ENCODE results near the gene SNAP47. TPM values are rescaled to one million over a fixed set of nuclear protein-coding genes. Genes with fewer than 3 reads are reported as not detected.

Gene SNAP47
- polyA plus RNA-seq, 1 of the 3 experiments (the other 2 are of a cell fraction), result 45.6 TPM

DNA sequence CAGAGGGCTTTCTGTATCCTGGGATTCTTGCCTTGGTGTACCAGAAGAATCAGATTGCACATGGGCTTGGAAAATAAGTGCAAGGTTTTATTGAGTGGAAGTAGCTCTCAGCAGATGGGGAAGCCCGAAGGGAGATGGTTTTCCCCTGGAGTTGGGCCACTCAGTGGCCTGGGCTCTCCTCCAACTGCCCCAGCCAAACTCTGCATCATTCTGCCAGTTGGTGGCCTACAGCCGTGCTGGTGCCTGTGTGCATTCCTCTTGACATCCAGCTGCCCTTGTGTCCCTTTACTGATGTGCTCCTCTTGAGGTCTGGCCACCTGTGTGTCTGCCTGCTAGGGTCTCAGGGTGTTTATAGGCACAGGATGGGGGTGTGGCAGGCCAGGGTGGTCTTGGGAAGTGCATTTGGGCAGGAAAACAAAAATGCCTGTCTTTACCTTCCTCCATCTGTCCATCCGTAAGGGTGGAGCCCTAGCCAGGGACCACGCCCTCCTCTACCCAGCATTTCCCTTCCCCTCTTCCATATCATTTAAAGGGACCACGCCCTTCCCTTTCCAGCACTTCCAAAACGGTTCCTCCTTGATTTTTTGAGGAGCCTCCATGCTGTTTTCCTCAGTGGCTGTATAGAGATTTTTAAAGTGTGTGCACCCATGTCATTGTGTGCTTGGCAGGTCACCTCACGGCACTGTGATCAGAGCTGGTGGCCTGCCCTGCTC, 18.9 kb downstream of the SNAP47 start:
- 76% methylated on average over 7 of the region's 7 CpGs for WGBS (ENCODE audit: low lambda C conversion rate)
- H3K4me1 ChIP-seq (ENCODE audit: control insufficient read depth in 1 of 2, insufficient read depth in 2 of 2, low read depth in 1 of 2, low read length in 1 of 2), result peaks cover 3 to 4% of the 10 kb centered on the region in 2 experiments; a peak in 2 of 4 replicates
- H3F3A ChIP-seq (replicated peaks; ENCODE audit: insufficient read depth), result no peaks in the 10 kb centered on the region
- no peak overlapping the region for H2AFZ ChIP-seq (ENCODE audit: low read depth)
- no peaks in the 10 kb centered on the region for H3K9me2 ChIP-seq
- no peak for DNase-seq
- ChIA-PET POLR2A (no interaction called here), CTCF (interaction anchor here (1.2 to 3.1 kb wide), 2 partner anchors 9 to 193 kb away, joined by 4 to 17 read pairs; no protein-coding TSS in a partner anchor)
- H3K4me3 ChIP-seq (ENCODE audit: low read depth in 2 of 2, low read length in 1 of 2), result no peak overlapping the region
- no peak overlapping the region for H3K27ac ChIP-seq (ENCODE audit: low read depth in 2 of 2, low read length in 1 of 2)
- peaks cover 12% of the 10 kb centered on the region; the same call in 1 of the 2 replicates for H4K20me1 ChIP-seq (ENCODE audit: insufficient read depth)
- TF ChIP-seq POLR2AphosphoS5 (IDR thresholded peaks at IDR 0.05; ENCODE audit: low read depth, low read length) (no peak), RXRA (IDR thresholded peaks at IDR 0.05; ENCODE audit: borderline replicate concordance, low read depth) (no peak), NFIC (IDR thresholded peaks at IDR 0.05; ENCODE audit: borderline replicate concordance) (peak; percentile 21; the same call in 1 of the 2 replicates)
- TF ChIP-seq, protein P1, sequence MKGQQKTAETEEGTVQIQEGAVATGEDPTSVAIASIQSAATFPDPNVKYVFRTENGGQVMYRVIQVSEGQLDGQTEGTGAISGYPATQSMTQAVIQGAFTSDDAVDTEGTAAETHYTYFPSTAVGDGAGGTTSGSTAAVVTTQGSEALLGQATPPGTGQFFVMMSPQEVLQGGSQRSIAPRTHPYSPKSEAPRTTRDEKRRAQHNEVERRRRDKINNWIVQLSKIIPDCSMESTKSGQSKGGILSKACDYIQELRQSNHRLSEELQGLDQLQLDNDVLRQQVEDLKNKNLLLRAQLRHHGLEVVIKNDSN (IDR thresholded peaks at IDR 0.05; ENCODE audit: borderline replicate concordance, low read depth), result no peak
- H3K36me3 ChIP-seq (replicated peaks in 1 of 2; ENCODE audit: control insufficient read depth in 1 of 2, insufficient read depth in 2 of 2, low read length in 1 of 2), result peaks cover 7 to 40% of the 10 kb centered on the region in 2 experiments
- H3K9me3 ChIP-seq, result no peaks in the 10 kb centered on the region
- H3K27me3 ChIP-seq (ENCODE audit: insufficient read depth), result no peaks in the 10 kb centered on the region
- H3K79me2 ChIP-seq (ENCODE audit: insufficient read depth), result peaks cover 25% of the 10 kb centered on the region
- H3K4me2 ChIP-seq, result no peak overlapping the region
- H3K9ac ChIP-seq, result no peak overlapping the region

DNA sequence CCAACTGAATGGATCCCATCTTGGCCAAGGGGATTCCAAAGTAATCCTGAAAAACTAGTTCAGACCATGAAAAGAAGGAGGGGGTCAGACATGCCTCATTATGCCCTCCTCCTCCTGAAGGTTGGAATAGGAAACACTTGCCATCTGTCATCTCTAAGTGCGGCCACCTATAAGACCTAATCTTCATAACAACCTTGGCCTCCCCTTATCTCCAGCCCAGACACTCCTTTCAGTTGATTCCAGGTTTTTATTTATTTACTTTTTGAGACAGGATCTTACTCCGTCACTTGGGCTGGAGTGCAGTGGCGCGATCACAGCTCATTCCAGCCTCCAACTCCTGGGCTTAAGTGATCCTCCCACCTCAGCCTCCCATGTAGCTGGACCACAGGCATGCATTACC, 19.7 kb downstream of the SNAP47 start:
- Histone ChIP-seq H3K9me3 (no peaks in the 10 kb centered on the region), H3K4me3 (ENCODE audit: low read depth in 2 of 2, low read length in 1 of 2) (no peak overlapping the region), H3K4me1 (ENCODE audit: control insufficient read depth in 1 of 2, insufficient read depth in 2 of 2, low read depth in 1 of 2, low read length in 1 of 2) (peaks cover 10% of the 10 kb centered on the region in 2 experiments; a peak in 3 of 4 replicates), H4K20me1 (ENCODE audit: insufficient read depth) (peaks cover 15% of the 10 kb centered on the region), H3K4me2 (no peak overlapping the region), H2AFZ (ENCODE audit: low read depth) (no peak overlapping the region), H3K27me3 (ENCODE audit: insufficient read depth) (no peaks in the 10 kb centered on the region), H3K27ac (ENCODE audit: low read depth in 2 of 2, low read length in 1 of 2) (no peak overlapping the region), H3K79me2 (ENCODE audit: insufficient read depth) (peaks cover 25% of the 10 kb centered on the region), H3F3A (replicated peaks; ENCODE audit: insufficient read depth) (peaks cover 5% of the 10 kb centered on the region), H3K9me2 (no peaks in the 10 kb centered on the region), H3K36me3 (replicated peaks in 1 of 2; ENCODE audit: control insufficient read depth in 1 of 2, insufficient read depth in 2 of 2, low read length in 1 of 2) (peaks cover 13 to 48% of the 10 kb centered on the region in 2 experiments), H3K9ac (no peak overlapping the region)
- TF ChIP-seq JUND (IDR thresholded peaks at IDR 0.05), result no peak
- TF ChIP-seq, protein P2, sequence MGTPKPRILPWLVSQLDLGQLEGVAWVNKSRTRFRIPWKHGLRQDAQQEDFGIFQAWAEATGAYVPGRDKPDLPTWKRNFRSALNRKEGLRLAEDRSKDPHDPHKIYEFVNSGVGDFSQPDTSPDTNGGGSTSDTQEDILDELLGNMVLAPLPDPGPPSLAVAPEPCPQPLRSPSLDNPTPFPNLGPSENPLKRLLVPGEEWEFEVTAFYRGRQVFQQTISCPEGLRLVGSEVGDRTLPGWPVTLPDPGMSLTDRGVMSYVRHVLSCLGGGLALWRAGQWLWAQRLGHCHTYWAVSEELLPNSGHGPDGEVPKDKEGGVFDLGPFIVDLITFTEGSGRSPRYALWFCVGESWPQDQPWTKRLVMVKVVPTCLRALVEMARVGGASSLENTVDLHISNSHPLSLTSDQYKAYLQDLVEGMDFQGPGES (IDR thresholded peaks at IDR 0.05; ENCODE audit: low read depth, low read length), result no peak
- no peak for TF ChIP-seq RCOR1 (IDR thresholded peaks at IDR 0.05; ENCODE audit: low read length)
- no peak for TF ChIP-seq GATA2 (CRISPR knock-in tag; IDR thresholded peaks at IDR 0.05)
- TF ChIP-seq NFIC (IDR thresholded peaks at IDR 0.05; ENCODE audit: borderline replicate concordance), result no peak
- TF ChIP-seq, protein P3, sequence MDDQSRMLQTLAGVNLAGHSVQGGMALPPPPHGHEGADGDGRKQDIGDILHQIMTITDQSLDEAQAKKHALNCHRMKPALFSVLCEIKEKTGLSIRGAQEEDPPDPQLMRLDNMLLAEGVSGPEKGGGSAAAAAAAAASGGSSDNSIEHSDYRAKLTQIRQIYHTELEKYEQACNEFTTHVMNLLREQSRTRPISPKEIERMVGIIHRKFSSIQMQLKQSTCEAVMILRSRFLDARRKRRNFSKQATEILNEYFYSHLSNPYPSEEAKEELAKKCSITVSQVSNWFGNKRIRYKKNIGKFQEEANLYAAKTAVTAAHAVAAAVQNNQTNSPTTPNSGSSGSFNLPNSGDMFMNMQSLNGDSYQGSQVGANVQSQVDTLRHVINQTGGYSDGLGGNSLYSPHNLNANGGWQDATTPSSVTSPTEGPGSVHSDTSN (IDR thresholded peaks at IDR 0.05), result no peak
- no peak for DNase-seq
- ChIA-PET POLR2A (no interaction called here), CTCF (interaction anchor here (0.6 to 1.2 kb wide), 3 partner anchors 25 to 192 kb away, joined by 3 to 4 read pairs (median 3); no protein-coding TSS in a partner anchor)
- whole genome bisulfite sequencing (ENCODE audit: low lambda C conversion rate), result 94% methylated on average over 4 of the region's 4 CpGs
